Measurements from ENCODE around the gene HYOU1.

- TF ChIP-seq CTCF (optimal IDR thresholded peaks at IDR 0.05 in 1 of 3, IDR thresholded peaks at IDR 0.05 in 1 of 3, conservative IDR thresholded peaks at IDR 0.05 in 1 of 3; ENCODE audit: extremely low read depth in 1 of 3, insufficient read depth in 2 of 3, low read length in 3 of 3) (no peak), EZH2 (IDR thresholded peaks at IDR 0.05; ENCODE audit: low read length) (no peak)
Observed at GRCh38 chr11:119078675-119079420, 21.8 kb upstream of the HYOU1 start.
